IgD-negative memory B cell (primary cell): ENCODE results near the gene EMSY. TPM values are rescaled to one million over a fixed set of nuclear protein-coding genes. Genes with fewer than 3 reads are reported as not detected.

Experiments used
- H3K27ac Mint-ChIP-seq, 3 donors: one replicate each; pipeline ENCODE4 v1.8.0; 2020 to 2022; ENCODE audit warnings: mild to moderate bottlenecking in 3 of 3, mixed read lengths in 3 of 3, moderate library complexity in 1 of 3
- H3K27me3 Mint-ChIP-seq: one replicate; pipeline ENCODE4 v1.8.0; 2021; ENCODE audit warnings: mixed read lengths
- H3K36me3 Mint-ChIP-seq: one replicate; pipeline ENCODE4 v1.8.0; 2020; ENCODE audit warnings: mild to moderate bottlenecking, mixed read lengths
- H3K4me1 Mint-ChIP-seq, 3 donors: one replicate each; pipeline ENCODE4 v1.8.0; 2020 to 2022; ENCODE audit warnings: mixed read lengths in 3 of 3, mild to moderate bottlenecking in 1 of 3
- H3K4me3 Mint-ChIP-seq, 4 donors: one replicate each; pipeline ENCODE4 v1.8.0; 2020 to 2022; ENCODE audit warnings: mild to moderate bottlenecking in 4 of 4, mixed read lengths in 4 of 4, moderate library complexity in 3 of 4
- H3K9me3 Mint-ChIP-seq, 3 donors: one replicate each; pipeline ENCODE4 v1.8.0; 2020 to 2021; ENCODE audit warnings: mixed read lengths in 3 of 3, mild to moderate bottlenecking in 1 of 3
- polyA plus RNA-seq: library from polyadenylated mRNA; unstranded; fragments of 300-500 nt; fragmentation: Illumina TruSeq; gene quantifications from one replicate; pipeline ENCODE4 v1.2.3, GENCODE V29; 2021

The EMSY gene
- polyA plus RNA-seq, 1 donor from 2014 or later: 22.9 TPM

DNA sequence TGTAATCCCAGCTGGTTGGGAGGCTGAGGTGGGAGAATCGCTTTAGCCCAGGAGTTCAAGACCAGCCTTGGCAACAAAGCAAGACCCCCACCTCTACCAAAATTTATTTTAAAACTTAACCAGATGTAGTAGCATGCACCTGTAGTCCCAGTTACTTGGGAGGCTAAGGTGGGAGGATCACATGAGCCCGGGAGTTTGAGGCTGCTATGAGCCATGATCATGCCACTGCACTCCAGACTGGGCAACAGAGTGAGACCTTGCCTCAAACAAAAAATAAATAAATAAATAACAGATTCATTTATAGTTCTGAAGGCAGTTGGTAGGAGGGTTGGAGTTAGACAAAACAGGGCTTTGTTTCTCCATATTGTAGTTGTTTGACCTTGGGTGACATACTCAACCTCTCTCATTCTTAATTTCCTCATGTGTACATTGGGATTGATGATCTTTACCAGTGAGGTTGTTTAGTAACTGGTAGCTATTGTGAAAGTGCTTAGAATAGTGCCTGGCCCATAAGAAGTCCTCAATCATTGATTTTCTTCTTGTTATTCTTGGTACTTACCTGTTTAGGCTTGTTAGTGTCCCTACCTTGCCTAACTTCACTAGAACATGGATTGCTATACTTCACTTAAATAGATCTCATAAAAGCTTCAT, 79.1 kb downstream of the EMSY start:
- peaks cover 8% of the 10 kb centered on the region for H3K36me3 Mint-ChIP-seq
- H3K4me3 Mint-ChIP-seq: no peak overlapping the region
- H3K27ac Mint-ChIP-seq: no peak overlapping the region
- H3K27me3 Mint-ChIP-seq: no peaks in the 10 kb centered on the region
- peaks cover 0 to 3% (median 1%) of the 10 kb centered on the region in 3 donors for H3K4me1 Mint-ChIP-seq
- H3K9me3 Mint-ChIP-seq: no peaks in the 10 kb centered on the region

DNA sequence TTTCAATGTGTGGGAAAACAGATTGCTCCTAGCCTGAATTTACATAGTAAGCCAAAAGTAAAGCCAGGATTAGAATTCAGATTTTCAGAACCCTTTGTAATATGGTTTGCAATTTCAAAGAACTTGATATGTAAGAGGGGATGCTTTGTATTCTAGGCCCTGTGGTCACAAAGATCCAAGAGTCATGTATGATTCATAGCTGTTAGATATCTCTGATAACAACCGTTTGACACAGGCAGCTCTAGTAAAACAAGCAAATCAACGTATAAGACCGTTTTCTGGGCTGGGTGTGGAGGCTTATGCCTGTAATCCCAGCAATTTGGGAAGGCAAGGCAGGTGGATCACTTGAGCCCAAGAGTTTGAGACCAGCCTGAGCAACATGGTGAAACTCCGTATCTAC, 79.6 kb downstream of the EMSY start:
- H3K27ac Mint-ChIP-seq: no peak overlapping the region
- H3K4me3 Mint-ChIP-seq: no peak overlapping the region
- H3K9me3 Mint-ChIP-seq: no peaks in the 10 kb centered on the region
- H3K36me3 Mint-ChIP-seq: peaks cover 12% of the 10 kb centered on the region
- H3K4me1 Mint-ChIP-seq: peaks cover 0 to 7% (median 1%) of the 10 kb centered on the region in 3 donors
- H3K27me3 Mint-ChIP-seq: no peaks in the 10 kb centered on the region

DNA sequence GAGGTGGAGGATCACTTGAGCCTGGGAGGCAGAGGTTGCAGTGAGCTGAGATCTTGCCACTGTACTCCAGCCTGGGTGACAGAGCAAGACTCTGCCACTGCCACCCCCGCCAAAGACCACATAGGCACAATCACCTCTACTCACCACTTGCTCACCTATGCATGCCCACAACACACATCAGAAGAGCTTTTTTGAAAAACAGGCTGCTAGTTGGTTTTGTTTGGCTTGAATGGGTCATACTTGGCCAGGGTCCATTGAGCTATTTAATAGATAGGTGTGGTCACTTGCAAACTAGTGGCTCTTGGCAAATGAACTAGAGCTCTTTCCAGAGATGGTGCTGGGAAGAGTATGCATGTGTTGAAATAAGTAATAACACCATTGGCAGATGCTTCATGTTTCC, 80.1 kb downstream of the EMSY start:
- H3K27me3 Mint-ChIP-seq: no peaks in the 10 kb centered on the region
- H3K9me3 Mint-ChIP-seq: no peaks in the 10 kb centered on the region
- no peak overlapping the region for H3K4me3 Mint-ChIP-seq
- peaks cover 0 to 7% (median 1%) of the 10 kb centered on the region in 3 donors for H3K4me1 Mint-ChIP-seq
- peaks cover 12% of the 10 kb centered on the region for H3K36me3 Mint-ChIP-seq
- no peak overlapping the region for H3K27ac Mint-ChIP-seq

DNA sequence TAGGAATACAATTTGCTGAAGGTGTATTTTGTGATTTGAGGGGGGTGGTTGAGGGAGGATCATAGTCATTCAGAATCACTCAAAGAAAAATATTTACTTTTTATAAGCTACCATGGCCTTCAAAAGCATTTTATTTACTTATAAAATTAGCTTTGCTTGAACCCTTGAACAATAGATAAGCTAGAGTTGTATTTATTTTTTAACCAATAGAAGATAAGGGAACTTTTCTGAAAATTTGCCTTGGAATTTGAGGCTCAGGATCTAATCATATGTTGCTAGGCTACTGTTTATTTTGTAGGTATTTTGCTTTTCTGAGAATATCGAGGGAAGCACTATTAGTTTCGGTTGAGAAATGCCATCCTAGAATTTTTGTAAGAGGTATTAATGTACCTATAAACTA, 82.1 kb downstream of the EMSY start:
- no peaks in the 10 kb centered on the region for H3K27me3 Mint-ChIP-seq
- peaks cover 0 to 7% (median 1%) of the 10 kb centered on the region in 3 donors for H3K4me1 Mint-ChIP-seq
- H3K9me3 Mint-ChIP-seq: no peaks in the 10 kb centered on the region
- H3K36me3 Mint-ChIP-seq: peaks cover 15% of the 10 kb centered on the region
- no peak overlapping the region for H3K27ac Mint-ChIP-seq
- no peak overlapping the region for H3K4me3 Mint-ChIP-seq

DNA sequence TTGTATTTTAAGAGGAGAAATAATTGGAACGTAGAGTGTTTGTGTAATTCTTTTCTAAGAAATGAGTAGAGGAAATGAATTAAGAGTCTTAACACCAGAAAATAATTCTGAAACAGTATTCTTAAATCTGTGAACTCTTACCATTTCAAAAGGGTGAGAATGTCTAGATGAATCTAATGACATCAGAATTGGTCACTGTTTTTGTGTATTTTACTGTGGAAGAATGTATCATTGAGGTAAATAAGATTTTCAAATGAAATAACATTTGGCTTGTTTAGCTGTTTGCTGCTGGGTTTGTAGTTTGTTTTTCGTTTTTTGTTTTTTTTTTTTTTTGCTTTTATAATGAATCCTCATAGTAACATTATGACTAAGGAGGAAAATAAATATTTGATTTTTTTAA, 97.6 kb downstream of the EMSY start:
- no peak overlapping the region for H3K27ac Mint-ChIP-seq

DNA sequence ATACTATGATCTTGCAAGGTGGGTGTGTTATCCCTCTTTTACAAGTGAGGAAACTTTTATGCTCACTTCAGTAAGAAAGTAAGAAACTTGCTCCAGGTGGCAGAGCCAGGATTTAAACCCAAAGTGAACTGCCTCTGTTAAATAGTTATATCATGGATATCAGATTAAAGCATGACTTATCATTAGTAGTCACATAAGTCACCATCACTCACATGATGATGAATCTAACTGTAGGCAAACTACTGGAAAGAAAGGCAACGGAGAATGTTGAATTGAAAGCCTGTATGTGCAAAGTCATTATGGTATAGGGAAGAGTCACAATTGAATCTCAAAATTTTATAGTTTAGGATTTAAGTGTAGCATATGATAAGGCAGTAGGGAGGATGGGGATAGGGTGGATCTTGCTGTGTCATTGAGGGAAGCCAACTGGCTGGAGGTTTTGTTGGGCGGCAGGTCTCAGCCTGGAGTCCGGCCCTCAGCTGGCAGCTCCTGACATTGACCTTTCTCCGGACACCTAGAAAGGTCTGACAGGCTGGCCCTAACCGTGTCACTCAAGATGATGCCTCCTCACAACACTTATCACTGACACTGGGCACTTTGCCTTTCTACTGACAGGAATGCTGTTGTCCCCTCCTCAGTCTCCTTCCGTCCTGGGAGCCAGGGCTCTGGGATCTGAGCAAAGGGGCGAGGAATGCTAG, 98.3 kb downstream of the EMSY start:
- H3K27me3 Mint-ChIP-seq: no peaks in the 10 kb centered on the region
- H3K9me3 Mint-ChIP-seq: no peaks in the 10 kb centered on the region
- no peaks in the 10 kb centered on the region for H3K4me1 Mint-ChIP-seq
- no peak overlapping the region for H3K27ac Mint-ChIP-seq
- peaks cover 14% of the 10 kb centered on the region for H3K36me3 Mint-ChIP-seq
- no peak overlapping the region for H3K4me3 Mint-ChIP-seq

More for the DNA sequence above, 97.6 kb downstream of the EMSY start:
- no peaks in the 10 kb centered on the region for H3K4me1 Mint-ChIP-seq
- H3K9me3 Mint-ChIP-seq: no peaks in the 10 kb centered on the region
- peaks cover 14% of the 10 kb centered on the region for H3K36me3 Mint-ChIP-seq
- H3K27me3 Mint-ChIP-seq: no peaks in the 10 kb centered on the region
- no peak overlapping the region for H3K4me3 Mint-ChIP-seq

DNA sequence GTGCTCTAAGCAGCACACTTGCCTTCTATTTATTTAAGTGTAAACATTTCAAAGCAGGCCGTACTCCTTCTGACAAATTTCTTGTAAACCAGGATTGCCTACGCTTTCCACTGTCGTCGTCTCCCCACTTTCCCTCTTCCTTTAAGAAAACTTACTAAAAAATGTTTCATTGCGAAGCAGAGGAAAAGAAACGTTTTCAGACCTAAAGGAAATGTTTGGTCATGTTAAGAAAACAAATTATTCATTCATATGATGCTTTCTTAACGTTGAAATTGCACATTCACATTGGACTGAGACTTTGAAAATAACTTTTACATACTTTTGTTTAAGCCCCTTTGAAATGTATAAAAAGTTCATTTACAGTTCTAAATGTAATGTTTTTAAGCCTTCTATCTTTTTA, 106.0 kb downstream of the EMSY start:
- Mint-ChIP-seq H3K4me1 (peaks cover 0 to 6% (median 0%) of the 10 kb centered on the region in 3 donors), H3K27ac (no peak overlapping the region), H3K4me3 (no peak overlapping the region)

DNA sequence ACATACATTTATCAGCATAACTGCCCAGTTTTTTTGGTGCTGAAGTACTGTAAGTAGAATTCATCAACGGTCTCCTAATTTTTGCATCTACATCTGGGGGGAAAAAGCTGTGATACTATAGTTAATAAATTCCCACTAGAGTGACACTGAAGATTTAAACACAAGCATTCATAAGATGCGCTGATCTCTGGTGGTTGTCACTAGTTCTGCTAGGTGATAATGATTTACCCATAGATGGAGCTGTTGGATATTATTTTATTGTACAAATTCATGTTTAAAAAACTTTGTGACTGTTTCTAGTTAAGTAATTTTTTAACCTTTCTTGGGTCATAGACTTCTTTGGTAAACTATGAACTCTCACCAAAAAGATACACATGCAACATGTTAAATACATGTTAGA, 106.6 kb downstream of the EMSY start:
- Mint-ChIP-seq H3K27ac (no peak overlapping the region), H3K4me1 (peaks cover 0 to 6% (median 0%) of the 10 kb centered on the region in 3 donors), H3K4me3 (no peak overlapping the region)

More for the DNA sequence above, 106.0 kb downstream of the EMSY start:
- peaks cover 10% of the 10 kb centered on the region for H3K36me3 Mint-ChIP-seq
- H3K9me3 Mint-ChIP-seq: no peaks in the 10 kb centered on the region
- H3K27me3 Mint-ChIP-seq: no peaks in the 10 kb centered on the region

DNA sequence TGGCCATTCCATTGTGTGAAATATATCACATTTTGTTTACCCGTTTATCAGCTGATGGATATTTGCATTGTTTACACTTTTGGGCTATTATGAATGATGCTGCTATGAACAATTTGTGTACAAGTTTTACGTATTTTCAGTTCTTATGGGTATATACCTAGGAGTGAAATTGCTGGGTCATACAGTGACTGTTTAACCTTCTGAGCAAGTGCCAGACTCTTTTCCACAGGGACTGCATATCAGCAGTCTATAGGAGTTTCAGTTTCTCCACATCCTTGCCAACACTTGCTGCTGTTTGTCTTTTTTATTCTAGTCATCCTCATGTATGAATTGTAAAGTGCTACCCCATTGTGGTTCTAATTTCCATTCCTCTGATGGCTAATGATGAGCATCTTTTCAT, 108.2 kb downstream of the EMSY start:
- Mint-ChIP-seq H3K9me3 (no peaks in the 10 kb centered on the region), H3K27ac (no peak overlapping the region), H3K4me3 (no peak overlapping the region), H3K4me1 (peaks cover 0 to 6% (median 0%) of the 10 kb centered on the region in 3 donors), H3K27me3 (no peaks in the 10 kb centered on the region), H3K36me3 (peaks cover 4% of the 10 kb centered on the region)

More for the DNA sequence above, 106.6 kb downstream of the EMSY start:
- Mint-ChIP-seq H3K27me3 (no peaks in the 10 kb centered on the region), H3K36me3 (peaks cover 5% of the 10 kb centered on the region), H3K9me3 (no peaks in the 10 kb centered on the region)

DNA sequence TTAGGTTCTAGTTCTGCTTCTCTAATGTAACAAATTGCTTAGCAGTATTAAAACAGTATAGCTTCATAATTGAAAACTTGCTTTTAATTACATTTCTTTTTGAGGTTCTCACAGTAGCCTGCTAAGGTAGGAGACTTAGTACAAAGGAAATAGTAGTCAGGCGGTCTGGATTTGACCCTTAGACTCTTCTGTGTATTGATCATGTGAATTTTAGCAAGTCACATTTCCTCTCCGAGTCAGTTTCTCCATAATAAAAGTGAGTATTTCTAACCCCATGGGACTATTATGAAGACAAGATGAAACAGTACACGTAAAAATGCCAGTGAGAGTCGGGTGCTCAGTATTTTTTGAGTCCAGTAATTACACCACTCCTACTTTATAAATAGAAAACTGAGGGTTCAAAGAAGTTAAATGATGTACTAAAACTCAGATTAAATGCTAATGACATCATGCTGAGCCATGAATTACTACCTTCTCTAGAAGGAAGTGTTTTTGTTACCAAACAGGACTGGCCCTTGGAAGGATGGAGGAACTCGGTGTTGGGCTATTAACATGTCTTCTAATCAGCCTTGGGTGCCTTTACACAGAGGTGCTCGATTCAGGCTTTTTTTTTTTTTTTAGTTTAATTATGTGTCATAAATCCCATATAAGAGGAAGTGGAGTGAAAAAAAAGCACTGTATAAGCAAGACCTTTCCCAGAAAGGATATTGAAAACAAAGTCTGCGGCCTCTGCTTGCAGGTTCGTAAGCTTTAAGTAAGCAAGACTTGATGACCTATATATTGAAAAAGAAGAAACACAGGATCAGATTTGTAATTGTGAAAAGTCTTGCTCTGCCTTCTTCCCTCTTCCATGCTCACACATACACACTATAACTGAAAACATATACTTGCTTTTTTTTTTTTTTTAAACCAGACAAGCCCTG, 109.0 kb downstream of the EMSY start:
- peaks cover 0 to 6% (median 0%) of the 10 kb centered on the region in 3 donors for H3K4me1 Mint-ChIP-seq
- H3K36me3 Mint-ChIP-seq: peaks cover 3% of the 10 kb centered on the region
- no peak overlapping the region for H3K27ac Mint-ChIP-seq
- no peaks in the 10 kb centered on the region for H3K27me3 Mint-ChIP-seq
- no peaks in the 10 kb centered on the region for H3K9me3 Mint-ChIP-seq
- no peak overlapping the region for H3K4me3 Mint-ChIP-seq

DNA sequence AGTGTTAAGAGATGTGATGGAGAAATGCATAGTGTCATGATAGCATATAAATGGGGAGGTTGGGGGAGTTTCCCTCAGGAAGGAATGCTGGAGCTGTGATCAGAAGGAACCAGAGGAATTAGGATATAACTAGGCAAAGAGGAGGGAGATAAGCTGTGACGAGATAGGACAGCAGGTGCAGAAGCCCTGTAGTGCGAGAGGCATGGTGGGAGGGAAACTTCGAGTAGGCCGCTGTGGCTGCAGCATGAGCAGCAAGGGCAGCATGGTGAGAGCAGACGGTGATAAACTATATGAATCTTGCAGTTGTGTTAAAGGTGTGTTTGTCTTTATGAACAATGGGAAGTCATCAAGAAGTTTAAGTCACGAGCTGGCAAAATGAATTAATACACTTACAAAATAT, 109.9 kb downstream of the EMSY start:
- no peak overlapping the region for H3K27ac Mint-ChIP-seq
- H3K4me1 Mint-ChIP-seq: peaks cover 0 to 6% (median 0%) of the 10 kb centered on the region in 3 donors
- no peaks in the 10 kb centered on the region for H3K27me3 Mint-ChIP-seq

DNA sequence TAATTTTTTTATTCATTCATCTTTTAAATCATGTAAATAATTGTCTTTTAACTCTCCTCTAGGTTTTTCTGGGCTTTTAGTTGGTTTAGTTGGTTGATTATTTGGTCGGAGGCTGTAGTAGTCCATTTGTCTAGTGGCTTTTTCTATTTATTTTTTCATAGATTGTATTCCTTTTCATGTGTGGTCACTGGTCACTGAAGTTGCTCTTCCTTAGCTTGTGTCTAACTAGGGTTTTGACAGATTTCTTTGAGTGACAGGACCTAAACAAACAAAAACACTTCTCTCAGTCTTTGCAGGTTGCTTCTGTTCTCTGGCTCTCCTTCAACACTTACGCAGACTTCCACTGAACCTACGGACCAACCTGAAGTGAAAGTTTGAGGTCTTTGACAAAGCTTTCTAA, 112.6 kb downstream of the EMSY start:
- no peak overlapping the region for H3K27ac Mint-ChIP-seq
- peaks cover 0 to 6% (median 0%) of the 10 kb centered on the region in 3 donors for H3K4me1 Mint-ChIP-seq
- H3K9me3 Mint-ChIP-seq: no peaks in the 10 kb centered on the region
- peaks cover 15% of the 10 kb centered on the region for H3K27me3 Mint-ChIP-seq
- no peaks in the 10 kb centered on the region for H3K36me3 Mint-ChIP-seq
- no peak overlapping the region for H3K4me3 Mint-ChIP-seq

More for the DNA sequence above, 109.9 kb downstream of the EMSY start:
- no peaks in the 10 kb centered on the region for H3K36me3 Mint-ChIP-seq
- H3K9me3 Mint-ChIP-seq: no peaks in the 10 kb centered on the region
- H3K4me3 Mint-ChIP-seq: no peak overlapping the region

DNA sequence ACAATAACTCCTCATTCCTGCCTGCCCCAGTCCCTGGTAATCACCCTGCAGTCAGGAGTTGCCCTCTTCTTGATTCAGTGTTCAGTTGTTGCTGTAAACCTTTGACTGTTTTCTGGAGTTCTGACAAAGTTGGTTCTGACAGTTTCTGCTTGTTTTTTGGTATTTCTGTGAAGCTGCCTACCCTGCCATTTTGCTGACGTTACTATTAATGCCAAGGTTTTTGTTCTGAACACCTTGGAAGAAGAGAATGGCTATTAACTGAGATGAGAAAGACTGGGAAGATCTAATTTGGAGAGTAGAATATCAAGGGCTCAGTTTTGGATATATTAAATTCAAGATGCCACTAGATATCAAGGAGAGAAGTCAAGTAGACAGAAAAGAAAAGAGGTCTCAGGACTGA, 113.7 kb downstream of the EMSY start:
- H3K27me3 Mint-ChIP-seq: peaks cover 24% of the 10 kb centered on the region
- H3K9me3 Mint-ChIP-seq: no peaks in the 10 kb centered on the region
- H3K4me3 Mint-ChIP-seq: no peak overlapping the region
- no peaks in the 10 kb centered on the region for H3K36me3 Mint-ChIP-seq
- peaks cover 0 to 4% (median 0%) of the 10 kb centered on the region in 3 donors for H3K4me1 Mint-ChIP-seq
- no peak overlapping the region for H3K27ac Mint-ChIP-seq

DNA sequence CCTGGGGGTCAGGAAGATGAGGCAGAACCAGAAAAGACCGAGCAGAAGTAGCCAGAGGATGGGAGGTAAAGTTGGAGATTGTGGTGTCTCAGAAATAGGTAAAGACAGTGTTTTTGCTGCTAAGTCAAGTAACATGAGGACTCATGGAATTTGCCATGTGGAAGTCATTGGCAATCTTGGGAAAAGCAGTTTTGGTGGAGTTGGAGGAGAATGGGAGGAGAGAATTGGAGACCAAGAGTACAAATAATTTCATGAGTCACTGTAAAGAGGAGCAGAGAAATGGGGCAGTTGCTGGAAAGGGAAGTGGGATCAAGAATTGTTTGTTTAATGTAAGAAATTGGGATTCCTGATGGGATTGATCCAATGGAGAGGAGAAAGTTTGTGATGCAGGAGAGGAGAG, 114.1 kb downstream of the EMSY start:
- H3K4me3 Mint-ChIP-seq: no peak overlapping the region
- H3K27ac Mint-ChIP-seq: no peak overlapping the region
- peaks cover 28% of the 10 kb centered on the region for H3K27me3 Mint-ChIP-seq
- no peaks in the 10 kb centered on the region for H3K36me3 Mint-ChIP-seq
- H3K9me3 Mint-ChIP-seq: no peaks in the 10 kb centered on the region
- H3K4me1 Mint-ChIP-seq: no peaks in the 10 kb centered on the region

DNA sequence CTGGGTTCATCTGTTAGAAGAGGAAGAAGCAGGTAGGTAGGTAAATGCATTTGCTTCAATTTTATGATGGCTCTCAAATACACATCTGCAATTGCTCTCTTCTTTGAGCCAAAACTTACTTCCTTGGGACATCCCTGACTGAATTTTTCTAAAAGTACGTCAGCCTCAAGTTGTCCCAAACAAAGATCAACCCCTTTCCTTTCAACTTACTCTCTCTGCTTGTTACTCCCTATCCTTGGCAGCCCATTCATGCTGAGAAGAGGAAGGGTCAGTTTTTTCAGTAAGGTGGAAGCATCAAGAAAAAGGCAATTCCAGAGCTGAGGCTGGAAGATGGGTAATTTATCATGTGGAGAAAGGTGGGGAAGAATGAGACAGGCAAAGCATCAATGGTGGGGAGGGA, 114.5 kb downstream of the EMSY start:
- Mint-ChIP-seq H3K27ac (no peak overlapping the region), H3K36me3 (no peaks in the 10 kb centered on the region), H3K4me3 (no peak overlapping the region), H3K27me3 (peaks cover 29% of the 10 kb centered on the region), H3K9me3 (no peaks in the 10 kb centered on the region), H3K4me1 (peaks cover 0 to under 1% (median 0%) of the 10 kb centered on the region in 3 donors)
